ENCODE results near the gene FNDC1. TPM values are rescaled to one million over a fixed set of nuclear protein-coding genes. Genes with fewer than 3 reads are reported as not detected.

Gene FNDC1
- total RNA-seq, 1 donor from 2014 or later, result not detected

DNA sequence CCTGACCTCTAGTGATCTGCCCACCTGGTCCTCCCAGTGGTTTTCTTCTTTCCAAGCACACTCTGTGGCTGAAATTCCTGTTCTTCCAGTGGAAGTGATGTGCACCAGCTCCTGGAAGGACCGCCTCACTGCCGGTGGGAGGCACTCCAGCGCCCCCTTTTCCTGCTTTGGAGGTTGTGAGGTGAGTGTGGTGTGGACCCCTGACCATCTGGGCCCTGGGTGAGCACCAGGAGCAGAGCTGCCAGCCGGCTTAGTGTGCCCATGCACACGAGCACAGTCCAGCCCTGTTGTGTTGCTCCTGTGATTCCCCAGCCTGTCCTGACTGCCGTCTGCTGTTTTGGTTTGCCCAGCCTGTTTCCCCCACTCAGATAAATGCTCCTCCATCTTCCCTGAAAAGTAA lies 134.6 kb downstream of the FNDC1 start:
- H3K27me3 Mint-ChIP-seq, result peaks cover 2% of the 10 kb centered on the region
- no peaks in the 10 kb centered on the region for H3K36me3 Mint-ChIP-seq (ENCODE audit: low read depth)
- intact Hi-C loops (cut with micrococcal nuclease), result no loop called here
- no peak overlapping the region for H3K27ac Mint-ChIP-seq
- H3K9me3 Mint-ChIP-seq, result no peaks in the 10 kb centered on the region
- H3K4me1 Mint-ChIP-seq, result no peaks in the 10 kb centered on the region
- DNase-seq, result no peak
- no peak overlapping the region for H3K4me3 Mint-ChIP-seq

DNA sequence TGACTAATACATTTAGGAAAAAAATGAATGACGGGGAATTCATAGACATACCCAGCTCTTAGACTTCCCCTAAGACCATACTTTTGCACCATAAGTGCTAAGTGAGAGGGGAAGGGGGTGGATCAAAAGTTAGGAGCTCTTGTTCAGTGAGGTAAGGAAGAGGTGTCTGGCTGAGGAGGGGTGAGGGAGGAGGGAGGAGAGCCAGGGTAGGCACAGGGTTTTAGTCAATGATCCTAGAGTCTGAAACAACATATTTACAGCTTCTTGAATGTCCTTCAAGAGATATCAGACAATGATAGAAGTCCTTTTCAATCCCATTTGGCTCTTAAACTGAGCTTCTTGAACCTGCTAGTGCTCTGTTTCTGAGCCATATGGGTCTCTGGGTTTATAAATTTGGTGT lies 135.4 kb downstream of the FNDC1 start:
- Mint-ChIP-seq H3K27me3 (peaks cover 2% of the 10 kb centered on the region), H3K9me3 (no peaks in the 10 kb centered on the region), H3K4me1 (no peaks in the 10 kb centered on the region), H3K4me3 (no peak overlapping the region), H3K27ac (no peak overlapping the region), H3K36me3 (ENCODE audit: low read depth) (no peaks in the 10 kb centered on the region)
- no peak for DNase-seq
- intact Hi-C loops (cut with micrococcal nuclease), result no loop called here

DNA sequence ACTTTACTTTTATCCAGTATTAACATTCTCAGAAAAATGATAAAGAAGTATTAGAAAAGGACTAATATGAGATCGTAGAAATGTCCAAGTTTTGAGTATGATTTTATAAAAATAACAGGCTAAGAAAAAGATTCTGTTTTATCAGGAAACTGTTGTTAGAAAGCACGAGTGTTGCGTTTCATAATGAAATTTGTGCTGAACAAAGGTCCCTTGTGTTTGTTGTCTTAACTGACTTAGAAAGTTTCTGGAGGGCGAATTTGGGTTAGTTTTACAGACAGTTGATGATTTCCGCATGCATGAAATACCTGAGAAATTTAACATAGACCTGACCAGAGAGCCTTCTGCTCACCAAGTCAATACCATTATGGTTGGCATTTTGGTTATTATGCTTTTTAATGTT lies 136.0 kb downstream of the FNDC1 start:
- peaks cover 2% of the 10 kb centered on the region for H3K27me3 Mint-ChIP-seq
- H3K4me1 Mint-ChIP-seq, result no peaks in the 10 kb centered on the region
- H3K4me3 Mint-ChIP-seq, result no peak overlapping the region
- no peak for DNase-seq
- no peaks in the 10 kb centered on the region for H3K9me3 Mint-ChIP-seq
- H3K36me3 Mint-ChIP-seq (ENCODE audit: low read depth), result no peaks in the 10 kb centered on the region
- intact Hi-C loops (cut with micrococcal nuclease), result no loop called here
- no peak overlapping the region for H3K27ac Mint-ChIP-seq

DNA sequence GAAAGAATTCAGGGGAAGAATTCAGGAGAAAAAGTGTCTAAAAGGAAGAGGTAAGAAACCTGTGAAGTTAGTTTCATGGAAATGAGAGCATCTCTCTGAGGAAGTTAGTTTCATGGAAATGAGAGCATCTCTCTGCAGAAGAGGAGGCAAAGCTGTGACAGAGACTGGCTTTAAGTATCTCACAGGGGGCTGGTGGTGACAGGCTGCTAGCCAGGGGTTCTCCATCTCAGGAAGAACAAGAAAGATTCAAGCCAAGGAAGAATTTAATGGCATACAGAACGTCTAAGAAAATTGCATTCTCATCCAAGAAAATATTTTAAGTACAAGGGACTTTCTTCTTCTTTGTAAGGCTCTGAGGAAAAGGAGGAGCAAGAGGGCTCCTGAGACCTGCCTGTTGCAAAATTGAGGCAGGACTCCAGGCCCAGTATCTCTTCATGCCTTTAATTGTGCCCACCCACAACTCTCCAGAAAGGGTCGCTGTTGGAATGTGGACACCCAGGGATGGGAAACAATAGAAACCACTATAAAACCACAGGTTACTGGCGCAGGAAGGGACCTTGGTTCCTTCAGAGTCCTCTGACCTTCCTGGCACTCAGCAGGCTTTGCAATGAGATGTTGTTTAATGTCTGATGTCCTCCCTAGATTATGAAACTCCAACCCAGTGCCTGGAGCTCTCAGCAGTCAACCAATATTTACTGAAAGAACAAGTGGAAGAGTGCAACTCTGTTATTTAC lies 136.8 kb downstream of the FNDC1 start:
- no peaks in the 10 kb centered on the region for H3K36me3 Mint-ChIP-seq (ENCODE audit: low read depth)
- DNase-seq, result no peak
- peaks cover 2% of the 10 kb centered on the region for H3K27me3 Mint-ChIP-seq
- H3K4me3 Mint-ChIP-seq, result no peak overlapping the region
- no peak overlapping the region for H3K27ac Mint-ChIP-seq
- intact Hi-C loops (cut with micrococcal nuclease), result no loop called here
- no peaks in the 10 kb centered on the region for H3K9me3 Mint-ChIP-seq
- H3K4me1 Mint-ChIP-seq, result no peaks in the 10 kb centered on the region

DNA sequence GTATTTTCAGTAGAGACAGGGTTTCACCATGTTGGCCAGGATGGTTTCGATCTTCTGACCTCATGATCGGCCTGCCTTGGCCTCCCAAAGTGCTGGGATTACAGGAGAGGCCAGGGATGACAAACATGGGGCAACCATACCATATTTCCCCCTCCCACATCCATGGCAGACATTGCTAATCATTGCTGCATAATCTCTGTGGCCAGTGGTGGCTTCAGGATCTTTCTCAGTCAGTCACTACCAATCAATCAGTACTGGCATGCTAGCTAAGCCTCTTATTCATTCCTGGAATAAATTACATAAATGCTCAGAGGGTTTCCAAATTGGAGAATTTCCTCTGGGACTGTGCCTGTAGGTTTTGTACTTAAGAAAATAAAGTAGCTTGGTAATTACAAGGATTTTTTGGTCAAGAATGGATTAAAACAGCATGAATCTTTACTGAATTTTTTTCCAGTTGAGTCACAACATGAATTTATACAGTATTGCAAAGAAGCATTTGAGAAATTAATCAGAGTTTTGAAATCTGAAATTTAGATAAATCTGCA lies 138.1 kb downstream of the FNDC1 start:
- intact Hi-C loops (cut with micrococcal nuclease), result no loop called here
- DNase-seq, result no peak
- Mint-ChIP-seq H3K4me3 (no peak overlapping the region), H3K4me1 (no peaks in the 10 kb centered on the region), H3K27me3 (peaks cover 2% of the 10 kb centered on the region), H3K9me3 (no peaks in the 10 kb centered on the region), H3K36me3 (ENCODE audit: low read depth) (no peaks in the 10 kb centered on the region), H3K27ac (no peak overlapping the region)

DNA sequence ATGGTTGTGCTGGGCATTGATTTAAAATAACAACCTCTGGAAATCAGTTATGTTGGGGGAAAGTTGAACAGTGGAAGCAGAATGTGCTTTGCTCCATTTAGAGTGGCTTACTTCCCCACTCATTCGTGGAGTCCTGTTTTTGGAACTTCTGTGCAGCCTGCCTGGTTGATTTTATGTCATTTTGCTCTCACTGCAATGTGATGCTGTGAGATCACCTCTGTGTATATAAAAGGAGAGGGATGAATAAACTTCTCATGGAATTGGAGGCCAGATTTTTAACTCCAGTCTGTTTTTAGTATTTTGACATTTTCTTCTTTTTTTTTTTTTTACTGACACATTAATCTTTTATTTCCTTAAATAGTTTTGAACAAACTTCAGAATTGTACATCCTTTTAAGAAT lies 139.0 kb downstream of the FNDC1 start:
- Mint-ChIP-seq H3K9me3 (no peaks in the 10 kb centered on the region), H3K27ac (no peak overlapping the region), H3K4me1 (no peaks in the 10 kb centered on the region), H3K4me3 (no peak overlapping the region), H3K27me3 (peaks cover 2% of the 10 kb centered on the region), H3K36me3 (ENCODE audit: low read depth) (no peaks in the 10 kb centered on the region)
- no peak for DNase-seq
- intact Hi-C loops (cut with micrococcal nuclease), result no loop called here

DNA sequence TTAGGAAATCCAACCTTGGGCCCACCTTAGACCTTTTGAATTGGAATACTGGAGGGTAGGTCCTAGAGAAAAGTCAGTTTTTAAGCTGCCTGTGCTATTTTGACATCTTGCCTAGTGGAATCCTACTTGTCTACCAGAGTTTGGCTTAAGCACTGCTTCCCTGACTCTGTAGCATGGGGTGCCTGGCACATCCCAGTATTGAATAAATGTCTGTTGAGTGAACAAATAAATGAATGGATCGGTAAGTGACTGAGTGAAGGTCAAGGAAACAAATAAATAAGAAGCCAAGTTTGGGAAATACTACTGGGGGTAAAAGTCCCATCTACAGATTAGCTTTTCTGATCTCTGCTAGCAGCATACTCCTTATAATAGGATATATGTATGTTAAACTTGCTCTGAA lies 140.5 kb downstream of the FNDC1 start:
- H3K4me1 Mint-ChIP-seq, result no peaks in the 10 kb centered on the region
- no peak for DNase-seq

DNA sequence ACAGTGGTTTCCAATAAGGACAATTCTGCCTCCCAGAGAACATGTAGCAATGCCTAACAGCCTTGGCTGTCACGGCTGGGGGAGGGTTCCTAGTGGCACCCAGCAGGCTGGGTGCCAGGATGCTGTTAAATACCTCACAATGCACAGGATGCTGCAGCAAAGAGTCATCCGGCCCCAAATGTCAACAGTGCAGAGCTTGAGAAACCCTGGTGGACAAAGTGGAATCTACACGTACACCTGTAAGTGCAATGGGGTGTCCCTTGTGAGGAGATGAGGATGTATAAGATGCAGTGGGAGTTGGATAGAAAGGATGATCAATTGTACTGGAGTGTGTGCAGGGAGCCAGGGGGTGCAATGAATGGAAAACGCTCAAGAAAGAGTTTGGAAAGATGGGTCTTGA lies 142.4 kb downstream of the FNDC1 start:
- no peak for DNase-seq
- H3K9me3 Mint-ChIP-seq, result no peaks in the 10 kb centered on the region
- H3K27me3 Mint-ChIP-seq, result no peaks in the 10 kb centered on the region
- H3K27ac Mint-ChIP-seq, result no peak overlapping the region
- intact Hi-C loops (cut with micrococcal nuclease), result no loop called here
- no peak overlapping the region for H3K4me3 Mint-ChIP-seq
- no peaks in the 10 kb centered on the region for H3K4me1 Mint-ChIP-seq
- no peaks in the 10 kb centered on the region for H3K36me3 Mint-ChIP-seq (ENCODE audit: low read depth)

More for the DNA sequence above, 140.5 kb downstream of the FNDC1 start:
- no peaks in the 10 kb centered on the region for H3K9me3 Mint-ChIP-seq
- intact Hi-C loops (cut with micrococcal nuclease), result no loop called here
- H3K27ac Mint-ChIP-seq, result no peak overlapping the region
- no peak overlapping the region for H3K4me3 Mint-ChIP-seq
- H3K36me3 Mint-ChIP-seq (ENCODE audit: low read depth), result no peaks in the 10 kb centered on the region
- no peaks in the 10 kb centered on the region for H3K27me3 Mint-ChIP-seq

DNA sequence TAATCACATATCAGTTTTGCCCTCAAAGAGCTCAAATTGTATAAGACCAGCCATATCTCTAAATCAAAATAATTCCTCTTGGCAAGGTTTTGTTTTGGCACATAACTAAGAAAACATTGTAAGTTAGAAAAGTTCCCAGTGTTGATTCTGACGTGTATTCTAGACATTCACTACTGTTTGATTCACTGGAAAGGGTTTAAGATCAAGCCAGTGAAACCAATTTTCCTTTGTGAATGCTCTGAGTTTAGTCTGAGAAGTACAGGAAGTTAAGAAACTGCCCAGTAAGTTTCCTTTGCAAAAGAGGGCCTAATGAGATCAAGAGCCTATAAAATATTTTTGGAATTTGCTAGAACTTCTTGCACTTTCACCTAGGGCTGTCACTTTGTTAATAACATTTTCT lies 143.0 kb downstream of the FNDC1 start:
- Mint-ChIP-seq H3K9me3 (no peaks in the 10 kb centered on the region), H3K36me3 (ENCODE audit: low read depth) (no peaks in the 10 kb centered on the region), H3K27ac (no peak overlapping the region), H3K4me1 (no peaks in the 10 kb centered on the region), H3K4me3 (no peak overlapping the region), H3K27me3 (peaks cover 2% of the 10 kb centered on the region)
- DNase-seq, result no peak
- intact Hi-C loops (cut with micrococcal nuclease), result no loop called here

DNA sequence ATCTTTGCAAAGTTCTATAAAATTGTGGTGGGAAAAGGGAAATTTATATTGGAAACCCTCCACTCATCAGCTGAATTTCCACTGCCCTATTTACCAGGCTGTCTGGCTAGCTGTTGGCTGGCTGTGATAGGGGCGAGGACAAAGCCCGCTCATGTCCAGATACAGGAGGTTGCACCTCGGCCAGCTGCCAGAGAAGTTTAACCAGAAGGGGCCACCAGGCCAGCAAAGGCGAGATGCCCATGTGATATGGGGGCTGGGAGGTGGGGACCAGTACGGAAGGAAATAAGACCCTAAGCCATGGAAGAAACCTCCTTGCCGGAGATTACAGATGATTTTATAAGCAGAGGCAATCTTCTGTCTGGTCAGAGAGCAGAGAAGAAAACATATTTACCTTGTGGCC lies 143.8 kb downstream of the FNDC1 start:
- Mint-ChIP-seq H3K36me3 (ENCODE audit: low read depth) (no peaks in the 10 kb centered on the region), H3K9me3 (no peaks in the 10 kb centered on the region), H3K4me1 (no peaks in the 10 kb centered on the region), H3K27me3 (peaks cover 5% of the 10 kb centered on the region), H3K27ac (no peak overlapping the region), H3K4me3 (no peak overlapping the region)
- intact Hi-C loops (cut with micrococcal nuclease), result no loop called here
- DNase-seq, result no peak

DNA sequence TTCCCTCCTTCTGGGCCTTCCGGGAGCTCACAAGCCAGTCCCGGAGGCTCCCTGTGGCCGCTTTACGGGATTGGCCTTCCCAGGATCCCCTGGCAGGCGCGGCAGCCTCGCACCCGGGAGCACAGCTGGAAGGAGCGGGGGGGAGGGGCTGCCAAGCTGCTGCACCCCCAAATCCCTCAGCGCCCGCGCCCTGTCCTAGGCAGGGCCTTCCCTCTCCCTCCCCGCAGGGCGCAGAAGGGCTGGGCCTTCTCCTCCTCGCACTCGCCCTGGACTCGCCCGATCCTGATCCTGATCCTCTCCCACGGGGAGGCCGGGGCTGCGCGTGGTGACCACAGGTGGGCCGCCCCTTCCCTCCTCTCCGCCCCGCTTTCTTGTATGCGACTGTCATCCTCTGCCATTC lies 146.4 kb downstream of the FNDC1 start:
- peak; percentile 53 for DNase-seq
- no peak overlapping the region for H3K27ac Mint-ChIP-seq
- intact Hi-C loops (cut with micrococcal nuclease), result no loop called here
- H3K9me3 Mint-ChIP-seq, result no peaks in the 10 kb centered on the region
- peaks cover 15% of the 10 kb centered on the region for H3K27me3 Mint-ChIP-seq
- no peak overlapping the region for H3K4me3 Mint-ChIP-seq
- no peaks in the 10 kb centered on the region for H3K36me3 Mint-ChIP-seq (ENCODE audit: low read depth)
- no peaks in the 10 kb centered on the region for H3K4me1 Mint-ChIP-seq

DNA sequence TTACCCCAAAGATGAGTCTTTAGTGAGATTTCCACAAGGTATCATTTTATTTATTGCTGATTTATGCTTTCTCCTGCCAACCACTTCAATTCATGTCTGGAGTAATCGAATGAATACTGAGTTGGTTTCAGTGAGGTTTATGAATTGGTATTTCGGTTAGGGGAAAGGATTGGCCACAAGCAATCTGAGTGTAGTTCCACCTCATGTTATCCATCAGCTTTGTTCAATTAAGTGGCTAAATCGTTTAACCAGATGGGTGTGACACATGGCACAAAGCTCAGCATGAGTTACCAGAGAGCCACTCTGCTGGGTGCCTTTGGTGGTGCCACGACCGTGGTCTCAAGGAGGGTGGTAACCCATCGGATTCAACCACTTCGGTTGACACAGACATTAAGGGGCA lies 148.2 kb downstream of the FNDC1 start:
- intact Hi-C loops (cut with micrococcal nuclease), result no loop called here
- peaks cover 19% of the 10 kb centered on the region for H3K27me3 Mint-ChIP-seq

DNA sequence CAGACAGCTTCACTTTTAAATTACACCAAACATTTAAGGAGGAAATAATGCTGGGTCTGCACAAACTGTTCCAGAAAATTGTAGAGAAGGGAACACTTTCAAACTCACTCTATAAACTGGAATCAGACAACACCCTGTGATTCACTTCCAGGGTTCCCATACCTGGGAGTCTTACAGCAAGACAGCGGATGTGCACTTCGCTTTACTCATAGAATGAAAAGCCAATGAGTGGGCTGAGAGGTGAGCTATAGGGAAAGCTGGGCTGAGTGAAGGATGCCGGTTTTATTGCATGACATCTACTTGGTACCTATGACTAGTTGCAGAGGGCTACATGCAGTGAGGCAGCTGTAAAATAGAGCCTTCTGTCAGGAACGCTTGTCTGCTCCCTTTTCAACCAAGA lies 152.1 kb downstream of the FNDC1 start:
- intact Hi-C loops (cut with micrococcal nuclease), result no loop called here
- no peak for DNase-seq
- peaks cover 19% of the 10 kb centered on the region for H3K27me3 Mint-ChIP-seq
- no peaks in the 10 kb centered on the region for H3K4me1 Mint-ChIP-seq
- H3K27ac Mint-ChIP-seq, result no peak overlapping the region
- H3K36me3 Mint-ChIP-seq (ENCODE audit: low read depth), result no peaks in the 10 kb centered on the region
- no peak overlapping the region for H3K4me3 Mint-ChIP-seq
- no peaks in the 10 kb centered on the region for H3K9me3 Mint-ChIP-seq

More for the DNA sequence above, 148.2 kb downstream of the FNDC1 start:
- Mint-ChIP-seq H3K4me1 (no peaks in the 10 kb centered on the region), H3K27ac (no peak overlapping the region), H3K4me3 (no peak overlapping the region), H3K9me3 (no peaks in the 10 kb centered on the region), H3K36me3 (ENCODE audit: low read depth) (no peaks in the 10 kb centered on the region)
- no peak for DNase-seq
